NCI-H2171 (cell line): ENCODE measurements around the gene DHX32.

Experiments
- DNase-seq: peaks from one replicate; lab custom pipeline; 2025; lab: John Stamatoyannopoulos, UW

The DHX32 gene

GRCh38 chr10:125849448-125849847 is 31.6 kb downstream of the DHX32 start:
- no peak for DNase-seq

- no peak for DNase-seq
These were observed 32.2 kb downstream of the DHX32 start for GRCh38 chr10:125848857-125849256.

GRCh38 chr10:125848371-125848770 is 32.7 kb downstream of the DHX32 start:
- no peak for DNase-seq

GRCh38 chr10:125846894-125847293 is 34.2 kb downstream of the DHX32 start:
- no peak for DNase-seq

GRCh38 chr10:125845617-125846016 is 35.5 kb downstream of the DHX32 start:
- no peak for DNase-seq

- DNase-seq, result no peak
These were observed 36.3 kb downstream of the DHX32 start for GRCh38 chr10:125844751-125845221.

- no peak for DNase-seq
These were observed 37.3 kb downstream of the DHX32 start for GRCh38 chr10:125843603-125844329.

GRCh38 chr10:125840955-125841354 is 40.1 kb downstream of the DHX32 start:
- DNase-seq, result no peak

- DNase-seq, result no peak
These were observed 40.7 kb downstream of the DHX32 start for GRCh38 chr10:125840406-125840805.

- no peak for DNase-seq
These were observed 42.1 kb downstream of the DHX32 start for GRCh38 chr10:125838802-125839575.

GRCh38 chr10:125836746-125837145 is 44.3 kb downstream of the DHX32 start:
- no peak for DNase-seq

- DNase-seq, result no peak
These were observed 52.8 kb downstream of the DHX32 start for GRCh38 chr10:125828311-125828710.

- no peak for DNase-seq
These were observed 54.0 kb downstream of the DHX32 start for GRCh38 chr10:125827133-125827532.

GRCh38 chr10:125824736-125825135 is 56.4 kb downstream of the DHX32 start:
- DNase-seq, result no peak

- DNase-seq, result no peak
These were observed 57.3 kb downstream of the DHX32 start for GRCh38 chr10:125823663-125824251.

- DNase-seq, result peak; percentile 69
These were observed 58.0 kb downstream of the DHX32 start, which contains the start of the genes BCCIP and UROS for GRCh38 chr10:125822878-125823662. Gene BCCIP, plus strand, starts transcription at chr10:125823546. Its CDS starts 12 bp downstream, at chr10:125823558. Gene UROS, minus strand, starts transcription at chr10:125823258. Its CDS starts 6,759 bp downstream, at chr10:125816499.

GRCh38 chr10:125820701-125821100 is 60.4 kb downstream of the DHX32 start:
- DNase-seq, result no peak

GRCh38 chr10:125817337-125817946 is 63.6 kb downstream of the DHX32 start:
- DNase-seq, result no peak

GRCh38 chr10:125816548-125816947 is 64.5 kb downstream of the DHX32 start:
- DNase-seq, result no peak

GRCh38 chr10:125815764-125816163 is 65.3 kb downstream of the DHX32 start:
- DNase-seq, result no peak

GRCh38 chr10:125812128-125812750 is 68.9 kb downstream of the DHX32 start:
- DNase-seq, result no peak
